ENCODE results near the gene POLR3H. TPM values are rescaled to one million over a fixed set of nuclear protein-coding genes. Genes with fewer than 3 reads are reported as not detected.

Gene POLR3H
- total and polyA plus RNA-seq, 10 of the 15 experiments (the other 5 are each of a cell fraction or from before 2014, with no cell fraction given): 3.5 to 62.7 (median 24.6) TPM

DNA sequence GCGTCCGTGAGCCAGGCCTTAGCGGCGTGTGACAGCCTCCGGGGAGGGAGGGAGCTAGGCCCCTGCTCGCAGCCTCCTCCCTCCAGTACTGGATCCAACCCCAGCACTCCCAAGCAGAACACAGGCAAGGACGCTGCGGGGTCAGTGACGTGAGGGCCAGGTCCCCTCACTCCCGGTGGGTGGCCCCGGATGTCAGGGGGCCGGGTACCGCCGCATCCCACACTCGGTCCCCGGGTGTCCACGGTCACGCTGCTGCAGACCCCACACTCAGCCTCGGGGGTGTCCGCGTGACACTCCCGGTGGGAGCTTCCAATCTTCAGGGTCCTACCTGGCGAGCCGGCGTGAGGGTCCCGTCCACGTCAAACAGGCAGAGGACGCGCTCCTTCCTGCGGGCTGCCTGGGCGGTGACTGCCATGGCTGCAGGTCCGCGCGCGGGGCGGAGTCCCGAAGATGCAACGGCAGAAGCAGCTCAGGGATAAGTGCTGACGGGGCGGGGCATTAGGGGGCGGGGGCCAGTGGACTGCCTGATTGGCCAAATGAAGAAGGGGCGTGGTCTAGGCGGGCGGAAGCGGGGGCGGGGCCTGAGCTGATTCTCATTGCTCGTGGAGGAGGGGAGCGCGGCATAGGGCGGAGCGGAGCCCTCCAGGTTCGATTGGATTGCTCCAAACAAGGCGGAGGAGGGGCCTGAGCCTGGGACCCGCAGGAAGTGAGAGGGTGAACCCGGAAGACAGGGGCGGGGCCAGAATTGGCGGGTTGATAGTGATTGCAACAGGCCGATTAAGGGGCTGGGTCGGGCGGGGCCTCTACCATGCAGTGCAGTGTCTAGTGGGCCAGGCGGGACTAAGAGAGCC is 45.3 kb upstream of the POLR3H start, which contains the start of gene PMM1 (continued):
- TF ChIP-seq TCF7 (IDR thresholded peaks at IDR 0.05; ENCODE audit: borderline replicate concordance) (no peak), POLR2AphosphoS5 (IDR thresholded peaks at IDR 0.05; ENCODE audit: low read length) (0 out of 2 replicates have a peak, but pooled peaks have one; percentile 65), LARP7 (IDR thresholded peaks at IDR 0.05) (peak; percentile 54; the same call in 1 of the 2 replicates), YY1 (IDR thresholded peaks at IDR 0.05; ENCODE audit: low read depth, low read length) (peak; percentile 81), POLR2AphosphoS2 (IDR thresholded peaks at IDR 0.05; ENCODE audit: low read depth, low read length) (peak; percentile 50; the same call in 1 of the 2 replicates), BACH1 (IDR thresholded peaks at IDR 0.05; ENCODE audit: borderline replicate concordance) (peak; percentile 64; the same call in 1 of the 2 replicates), CHD2 (IDR thresholded peaks at IDR 0.05; ENCODE audit: borderline replicate concordance, low read depth, low read length) (peak; percentile 80), GATAD2B (conservative IDR thresholded peaks at IDR 0.05; ENCODE audit: low read depth) (peak; percentile 61; the same call in 1 of the 2 replicates), NFYB (IDR thresholded peaks at IDR 0.05; ENCODE audit: insufficient read depth, low read depth, low read length) (peak; percentile 44; the same call in 1 of the 2 replicates), HDGF (IDR thresholded peaks at IDR 0.05) (peak; percentile 95), TAF1 (IDR thresholded peaks at IDR 0.05; ENCODE audit: borderline replicate concordance, low read depth, low read length) (peak; percentile 42; the same call in 1 of the 2 replicates), SRF (IDR thresholded peaks at IDR 0.05; ENCODE audit: low read depth in 2 of 2, low read length in 2 of 2) (0 out of 4 replicates have a peak, but pooled peaks of 1 of the 2 experiments have one; percentile 21)
- TF ChIP-seq, protein P1, sequence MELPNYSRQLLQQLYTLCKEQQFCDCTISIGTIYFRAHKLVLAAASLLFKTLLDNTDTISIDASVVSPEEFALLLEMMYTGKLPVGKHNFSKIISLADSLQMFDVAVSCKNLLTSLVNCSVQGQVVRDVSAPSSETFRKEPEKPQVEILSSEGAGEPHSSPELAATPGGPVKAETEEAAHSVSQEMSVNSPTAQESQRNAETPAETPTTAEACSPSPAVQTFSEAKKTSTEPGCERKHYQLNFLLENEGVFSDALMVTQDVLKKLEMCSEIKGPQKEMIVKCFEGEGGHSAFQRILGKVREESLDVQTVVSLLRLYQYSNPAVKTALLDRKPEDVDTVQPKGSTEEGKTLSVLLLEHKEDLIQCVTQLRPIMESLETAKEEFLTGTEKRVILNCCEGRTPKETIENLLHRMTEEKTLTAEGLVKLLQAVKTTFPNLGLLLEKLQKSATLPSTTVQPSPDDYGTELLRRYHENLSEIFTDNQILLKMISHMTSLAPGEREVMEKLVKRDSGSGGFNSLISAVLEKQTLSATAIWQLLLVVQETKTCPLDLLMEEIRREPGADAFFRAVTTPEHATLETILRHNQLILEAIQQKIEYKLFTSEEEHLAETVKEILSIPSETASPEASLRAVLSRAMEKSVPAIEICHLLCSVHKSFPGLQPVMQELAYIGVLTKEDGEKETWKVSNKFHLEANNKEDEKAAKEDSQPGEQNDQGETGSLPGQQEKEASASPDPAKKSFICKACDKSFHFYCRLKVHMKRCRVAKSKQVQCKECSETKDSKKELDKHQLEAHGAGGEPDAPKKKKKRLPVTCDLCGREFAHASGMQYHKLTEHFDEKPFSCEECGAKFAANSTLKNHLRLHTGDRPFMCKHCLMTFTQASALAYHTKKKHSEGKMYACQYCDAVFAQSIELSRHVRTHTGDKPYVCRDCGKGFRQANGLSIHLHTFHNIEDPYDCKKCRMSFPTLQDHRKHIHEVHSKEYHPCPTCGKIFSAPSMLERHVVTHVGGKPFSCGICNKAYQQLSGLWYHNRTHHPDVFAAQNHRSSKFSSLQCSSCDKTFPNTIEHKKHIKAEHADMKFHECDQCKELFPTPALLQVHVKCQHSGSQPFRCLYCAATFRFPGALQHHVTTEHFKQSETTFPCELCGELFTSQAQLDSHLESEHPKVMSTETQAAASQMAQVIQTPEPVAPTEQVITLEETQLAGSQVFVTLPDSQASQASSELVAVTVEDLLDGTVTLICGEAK (IDR thresholded peaks at IDR 0.05; ENCODE audit: borderline replicate concordance): peak; percentile 45; the same call in 1 of the 2 replicates
- TF ChIP-seq, protein P2, sequence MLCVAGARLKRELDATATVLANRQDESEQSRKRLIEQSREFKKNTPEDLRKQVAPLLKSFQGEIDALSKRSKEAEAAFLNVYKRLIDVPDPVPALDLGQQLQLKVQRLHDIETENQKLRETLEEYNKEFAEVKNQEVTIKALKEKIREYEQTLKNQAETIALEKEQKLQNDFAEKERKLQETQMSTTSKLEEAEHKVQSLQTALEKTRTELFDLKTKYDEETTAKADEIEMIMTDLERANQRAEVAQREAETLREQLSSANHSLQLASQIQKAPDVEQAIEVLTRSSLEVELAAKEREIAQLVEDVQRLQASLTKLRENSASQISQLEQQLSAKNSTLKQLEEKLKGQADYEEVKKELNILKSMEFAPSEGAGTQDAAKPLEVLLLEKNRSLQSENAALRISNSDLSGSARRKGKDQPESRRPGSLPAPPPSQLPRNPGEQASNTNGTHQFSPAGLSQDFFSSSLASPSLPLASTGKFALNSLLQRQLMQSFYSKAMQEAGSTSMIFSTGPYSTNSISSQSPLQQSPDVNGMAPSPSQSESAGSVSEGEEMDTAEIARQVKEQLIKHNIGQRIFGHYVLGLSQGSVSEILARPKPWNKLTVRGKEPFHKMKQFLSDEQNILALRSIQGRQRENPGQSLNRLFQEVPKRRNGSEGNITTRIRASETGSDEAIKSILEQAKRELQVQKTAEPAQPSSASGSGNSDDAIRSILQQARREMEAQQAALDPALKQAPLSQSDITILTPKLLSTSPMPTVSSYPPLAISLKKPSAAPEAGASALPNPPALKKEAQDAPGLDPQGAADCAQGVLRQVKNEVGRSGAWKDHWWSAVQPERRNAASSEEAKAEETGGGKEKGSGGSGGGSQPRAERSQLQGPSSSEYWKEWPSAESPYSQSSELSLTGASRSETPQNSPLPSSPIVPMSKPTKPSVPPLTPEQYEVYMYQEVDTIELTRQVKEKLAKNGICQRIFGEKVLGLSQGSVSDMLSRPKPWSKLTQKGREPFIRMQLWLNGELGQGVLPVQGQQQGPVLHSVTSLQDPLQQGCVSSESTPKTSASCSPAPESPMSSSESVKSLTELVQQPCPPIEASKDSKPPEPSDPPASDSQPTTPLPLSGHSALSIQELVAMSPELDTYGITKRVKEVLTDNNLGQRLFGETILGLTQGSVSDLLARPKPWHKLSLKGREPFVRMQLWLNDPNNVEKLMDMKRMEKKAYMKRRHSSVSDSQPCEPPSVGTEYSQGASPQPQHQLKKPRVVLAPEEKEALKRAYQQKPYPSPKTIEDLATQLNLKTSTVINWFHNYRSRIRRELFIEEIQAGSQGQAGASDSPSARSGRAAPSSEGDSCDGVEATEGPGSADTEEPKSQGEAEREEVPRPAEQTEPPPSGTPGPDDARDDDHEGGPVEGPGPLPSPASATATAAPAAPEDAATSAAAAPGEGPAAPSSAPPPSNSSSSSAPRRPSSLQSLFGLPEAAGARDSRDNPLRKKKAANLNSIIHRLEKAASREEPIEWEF (IDR thresholded peaks at IDR 0.05; ENCODE audit: insufficient replicate concordance, low read depth, low read length): no peak
- TF ChIP-seq, protein P3, sequence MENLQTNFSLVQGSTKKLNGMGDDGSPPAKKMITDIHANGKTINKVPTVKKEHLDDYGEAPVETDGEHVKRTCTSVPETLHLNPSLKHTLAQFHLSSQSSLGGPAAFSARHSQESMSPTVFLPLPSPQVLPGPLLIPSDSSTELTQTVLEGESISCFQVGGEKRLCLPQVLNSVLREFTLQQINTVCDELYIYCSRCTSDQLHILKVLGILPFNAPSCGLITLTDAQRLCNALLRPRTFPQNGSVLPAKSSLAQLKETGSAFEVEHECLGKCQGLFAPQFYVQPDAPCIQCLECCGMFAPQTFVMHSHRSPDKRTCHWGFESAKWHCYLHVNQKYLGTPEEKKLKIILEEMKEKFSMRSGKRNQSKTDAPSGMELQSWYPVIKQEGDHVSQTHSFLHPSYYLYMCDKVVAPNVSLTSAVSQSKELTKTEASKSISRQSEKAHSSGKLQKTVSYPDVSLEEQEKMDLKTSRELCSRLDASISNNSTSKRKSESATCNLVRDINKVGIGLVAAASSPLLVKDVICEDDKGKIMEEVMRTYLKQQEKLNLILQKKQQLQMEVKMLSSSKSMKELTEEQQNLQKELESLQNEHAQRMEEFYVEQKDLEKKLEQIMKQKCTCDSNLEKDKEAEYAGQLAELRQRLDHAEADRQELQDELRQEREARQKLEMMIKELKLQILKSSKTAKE (IDR thresholded peaks at IDR 0.05; ENCODE audit: low read depth, poor library complexity, severe bottlenecking): no peak

All from GM12878 (cell line).